Fibroblast of lung (primary cell): ENCODE results near the gene GRK6.

ENCODE experiments used
- EZH2 ChIP-seq: IDR thresholded peaks from 2 replicates; pipeline ENCODE4 v1.5.1; 2012; ENCODE audit warnings: low read length, control low read depth, mild to moderate bottlenecking; ENCODE audit errors: missing control alignments
- TF ChIP-seq, protein P1 (sequence below), 2 donors: IDR thresholded peaks in 1 of 2; conservative IDR thresholded peaks in 1 of 2; 1 replicate in 1 of 2; 2 replicates in 1 of 2; pipeline ENCODE4 v1.5.1; 2011 to 2012; ENCODE audit warnings: low read length in 2 of 2, control low read depth in 1 of 2, inconsistent platforms in 1 of 2, low read depth in 1 of 2, mild to moderate bottlenecking in 1 of 2

DNA sequence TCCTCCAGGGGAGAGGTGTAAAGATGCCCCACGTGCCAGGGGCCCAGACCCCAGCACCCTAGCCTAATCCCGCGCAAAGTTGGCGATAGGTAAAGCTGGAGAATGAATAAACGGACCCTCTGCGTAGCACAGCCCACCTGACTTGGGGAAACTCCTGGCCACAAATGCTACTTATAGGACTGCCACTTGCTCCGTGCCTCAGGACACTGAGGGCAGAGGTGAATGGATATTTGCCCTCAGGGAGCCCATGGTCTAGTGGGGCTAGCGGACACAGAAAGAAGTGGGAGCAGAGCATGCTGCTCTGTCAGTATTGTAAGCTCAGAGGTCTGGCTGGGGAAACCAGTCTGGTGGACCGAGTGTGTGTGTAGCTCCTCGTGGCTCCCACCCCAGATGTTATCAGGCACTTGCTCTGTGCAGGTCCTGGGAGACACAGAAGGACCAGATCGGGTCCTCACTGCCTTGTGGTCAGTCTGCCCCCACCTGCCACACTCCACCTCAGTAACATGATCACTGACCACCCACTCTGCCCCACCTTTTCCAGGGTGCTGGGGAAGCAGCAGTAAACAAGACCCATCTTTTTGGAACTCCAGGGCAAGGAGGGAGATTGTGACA lies 841 bp downstream of the GRK6 start:
- TF ChIP-seq, protein P1, sequence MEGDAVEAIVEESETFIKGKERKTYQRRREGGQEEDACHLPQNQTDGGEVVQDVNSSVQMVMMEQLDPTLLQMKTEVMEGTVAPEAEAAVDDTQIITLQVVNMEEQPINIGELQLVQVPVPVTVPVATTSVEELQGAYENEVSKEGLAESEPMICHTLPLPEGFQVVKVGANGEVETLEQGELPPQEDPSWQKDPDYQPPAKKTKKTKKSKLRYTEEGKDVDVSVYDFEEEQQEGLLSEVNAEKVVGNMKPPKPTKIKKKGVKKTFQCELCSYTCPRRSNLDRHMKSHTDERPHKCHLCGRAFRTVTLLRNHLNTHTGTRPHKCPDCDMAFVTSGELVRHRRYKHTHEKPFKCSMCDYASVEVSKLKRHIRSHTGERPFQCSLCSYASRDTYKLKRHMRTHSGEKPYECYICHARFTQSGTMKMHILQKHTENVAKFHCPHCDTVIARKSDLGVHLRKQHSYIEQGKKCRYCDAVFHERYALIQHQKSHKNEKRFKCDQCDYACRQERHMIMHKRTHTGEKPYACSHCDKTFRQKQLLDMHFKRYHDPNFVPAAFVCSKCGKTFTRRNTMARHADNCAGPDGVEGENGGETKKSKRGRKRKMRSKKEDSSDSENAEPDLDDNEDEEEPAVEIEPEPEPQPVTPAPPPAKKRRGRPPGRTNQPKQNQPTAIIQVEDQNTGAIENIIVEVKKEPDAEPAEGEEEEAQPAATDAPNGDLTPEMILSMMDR (conservative IDR thresholded peaks at IDR 0.05 in 1 of 2, IDR thresholded peaks at IDR 0.05 in 1 of 2; ENCODE audit: low read depth in 1 of 2, low read length in 2 of 2), result no peak
- TF ChIP-seq EZH2, result no peak
